H7 (cell line): ENCODE data around the gene AK9. TPM values are rescaled to one million over a fixed set of nuclear protein-coding genes. Genes with fewer than 3 reads are reported as not detected.

ENCODE experiments used
- DNase-seq: peaks from one replicate; pipeline ENCODE4 v3.0.0; 2012
- H3K27me3 ChIP-seq: 2 replicates; pipeline ENCODE4 v1.6.0; 2011; ENCODE audit warnings: mild to moderate bottlenecking, low read length; ENCODE audit not compliant: control insufficient read depth, insufficient read depth
- H3K36me3 ChIP-seq: replicated peaks from 2 replicates; pipeline ENCODE4 v1.5.1; 2011; ENCODE audit warnings: low read length; ENCODE audit not compliant: control insufficient read depth, insufficient read depth
- H3K4me3 ChIP-seq: 2 replicates; pipeline ENCODE4 v1.5.1; 2011; ENCODE audit warnings: low read depth, mild to moderate bottlenecking, control low read depth, low read length, moderate library complexity; ENCODE audit not compliant: insufficient read depth
- total RNA-seq: library from RNA; depleted of rRNA; stranded (reverse); fragments of >200 nt; shearing (Covaris generic); gene quantifications from 2 replicates; pipeline ENCODE4 v1.2.3, GENCODE V29; 2014

AK9 gene
- total RNA-seq, 1 experiment from 2014 or later = 1.2 TPM

DNA sequence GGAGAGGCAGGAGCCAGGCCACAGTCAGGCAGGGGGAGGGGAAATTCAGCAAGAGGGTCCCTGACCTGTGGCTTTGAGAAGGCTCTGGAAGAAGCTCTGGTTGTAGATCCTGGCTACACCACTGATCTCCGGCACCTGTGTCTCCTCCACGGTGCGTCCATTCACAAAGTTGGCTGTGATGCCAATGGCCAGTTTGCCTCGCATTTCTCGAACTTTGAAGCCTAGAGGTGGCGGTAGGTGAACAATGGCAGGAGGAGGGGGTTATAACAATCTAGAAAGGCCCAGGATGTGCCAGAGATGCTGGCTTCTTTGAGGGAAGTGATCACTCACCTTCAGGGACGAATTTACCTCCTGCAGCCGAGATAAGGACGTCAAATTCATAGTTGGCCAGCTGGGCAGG, 238.8 kb downstream of the AK9 start:
- H3K27me3 ChIP-seq = no peaks in the 10 kb centered on the region
- H3K36me3 ChIP-seq = peaks cover 8% of the 10 kb centered on the region
- no peak overlapping the region for H3K4me3 ChIP-seq
- peak; percentile 25 for DNase-seq

GRCh38 chr6:109451376-109451775, 239.6 kb downstream of the AK9 start:
- no peak for DNase-seq
- Histone ChIP-seq H3K27me3 (no peaks in the 10 kb centered on the region), H3K4me3 (no peak overlapping the region), H3K36me3 (peaks cover 13% of the 10 kb centered on the region)

DNA sequence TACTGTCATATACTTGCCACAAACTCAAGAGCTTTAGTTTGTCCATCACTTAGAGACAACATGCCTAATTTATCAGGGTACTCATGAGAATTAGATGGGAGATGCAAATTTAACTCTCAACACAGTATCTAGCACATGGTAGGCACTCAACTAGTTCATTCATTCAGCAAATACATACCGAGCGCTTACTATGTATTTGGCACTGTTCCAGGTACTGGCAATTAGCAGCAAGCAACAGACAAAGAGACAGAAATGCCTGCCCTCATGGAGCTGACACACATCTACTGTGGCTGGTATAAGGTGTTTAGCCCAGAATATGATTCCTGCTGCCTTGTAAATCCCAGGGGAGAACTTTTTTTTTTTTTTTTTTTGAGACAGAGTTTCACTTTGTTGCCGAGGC, 240.2 kb downstream of the AK9 start:
- peaks cover 17% of the 10 kb centered on the region for H3K36me3 ChIP-seq
- H3K4me3 ChIP-seq = no peak overlapping the region
- H3K27me3 ChIP-seq = no peaks in the 10 kb centered on the region
- no peak for DNase-seq

DNA sequence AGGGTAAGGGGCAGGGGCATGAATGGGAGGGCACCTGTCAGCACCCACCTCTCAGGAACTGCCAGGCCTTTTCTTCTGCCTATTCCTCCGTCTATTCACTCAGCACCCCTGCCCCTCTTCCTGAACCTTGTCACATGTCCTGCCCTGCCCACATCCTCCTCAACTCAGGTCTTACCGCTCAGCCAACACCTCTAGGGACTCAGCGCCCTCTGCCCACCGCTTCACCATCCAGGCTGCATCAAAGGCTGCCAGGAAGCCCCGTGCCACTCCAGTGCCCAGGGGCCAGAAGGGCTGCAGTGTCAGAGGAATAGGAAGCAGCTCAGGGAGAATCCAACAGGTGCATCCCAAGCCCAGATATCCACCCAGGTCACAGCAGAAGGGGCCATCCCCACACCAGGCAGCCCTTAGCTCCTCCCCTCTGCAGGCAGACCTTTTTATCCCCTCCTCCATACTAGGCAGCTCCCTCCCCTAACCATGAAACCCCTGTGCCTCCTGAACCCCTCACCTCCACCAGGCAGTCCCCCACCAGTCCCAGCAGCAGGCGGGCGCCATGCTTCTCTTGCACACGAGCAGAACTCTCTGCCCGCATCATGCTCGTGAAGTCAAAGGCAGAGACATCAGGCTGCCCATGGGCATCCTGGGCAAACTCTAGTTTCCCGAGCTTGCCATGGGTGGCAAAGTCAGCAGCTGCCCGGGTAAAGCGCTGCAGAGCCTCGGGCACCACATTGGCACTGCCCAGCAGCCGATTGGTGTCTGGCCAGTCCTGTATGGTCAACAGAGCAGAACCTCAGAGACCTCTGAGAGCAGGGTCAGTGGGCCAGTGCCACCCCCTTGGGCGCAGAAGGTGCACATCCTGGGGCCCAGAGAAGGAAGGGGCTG, 241.0 kb downstream of the AK9 start:
- DNase-seq = peak; percentile 40
- no peaks in the 10 kb centered on the region for H3K27me3 ChIP-seq
- no peak overlapping the region for H3K4me3 ChIP-seq
- H3K36me3 ChIP-seq = peaks cover 25% of the 10 kb centered on the region

GRCh38 chr6:109449064-109449794, 241.8 kb downstream of the AK9 start:
- no peaks in the 10 kb centered on the region for H3K27me3 ChIP-seq
- peak; percentile 46 for DNase-seq
- H3K4me3 ChIP-seq = no peak overlapping the region
- H3K36me3 ChIP-seq = peaks cover 32% of the 10 kb centered on the region

DNA sequence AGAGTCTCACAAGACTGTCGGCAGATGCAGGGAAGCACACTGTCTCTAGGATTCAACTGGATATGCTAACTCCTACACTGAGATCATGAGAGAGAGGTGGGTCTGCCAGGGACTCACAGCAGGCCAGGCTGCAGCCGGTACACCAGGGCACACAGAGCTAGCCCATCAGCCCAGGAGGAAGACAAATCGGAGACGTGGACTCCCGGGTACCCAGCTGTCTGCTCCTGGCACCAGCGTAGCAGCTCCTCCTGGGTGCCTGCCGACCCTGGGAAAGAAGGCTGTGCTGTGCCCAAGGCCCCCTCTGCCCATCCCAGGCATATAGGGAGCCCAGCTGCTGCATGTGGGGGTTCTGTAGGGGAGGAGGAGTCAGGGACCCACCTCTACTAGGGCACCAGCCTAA, 242.4 kb downstream of the AK9 start:
- DNase-seq = peak; percentile 55
- no peak overlapping the region for H3K4me3 ChIP-seq
- H3K36me3 ChIP-seq = peaks cover 34% of the 10 kb centered on the region
- no peaks in the 10 kb centered on the region for H3K27me3 ChIP-seq

- Histone ChIP-seq H3K4me3 (no peak overlapping the region), H3K36me3 (peaks cover 34% of the 10 kb centered on the region), H3K27me3 (no peaks in the 10 kb centered on the region)
- DNase-seq = peak; percentile 59
These were observed 243.0 kb downstream of the AK9 start for GRCh38 chr6:109447878-109448555.

DNA sequence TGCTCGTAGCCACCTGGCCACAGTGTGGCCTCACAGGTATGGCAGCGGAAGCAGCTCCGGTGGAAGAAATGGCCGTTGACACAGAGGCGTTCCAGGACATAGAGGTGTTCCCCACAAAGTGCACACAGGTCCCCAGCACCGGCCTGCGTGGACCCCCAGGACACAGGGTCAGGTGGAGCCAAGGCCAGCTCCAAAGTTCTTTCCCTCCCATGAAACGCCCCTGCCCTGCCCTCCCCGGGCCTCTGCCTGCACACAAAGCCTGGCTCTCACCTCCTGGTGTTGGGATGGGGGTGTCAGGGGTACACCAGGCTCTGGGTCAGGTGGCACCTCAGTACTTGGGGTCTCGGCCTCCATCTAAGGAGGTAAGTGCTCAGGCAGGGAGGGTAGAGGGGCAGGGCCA, 243.9 kb downstream of the AK9 start:
- peak; percentile 36 for DNase-seq
- H3K36me3 ChIP-seq = peaks cover 39% of the 10 kb centered on the region
- H3K27me3 ChIP-seq = no peaks in the 10 kb centered on the region

DNA sequence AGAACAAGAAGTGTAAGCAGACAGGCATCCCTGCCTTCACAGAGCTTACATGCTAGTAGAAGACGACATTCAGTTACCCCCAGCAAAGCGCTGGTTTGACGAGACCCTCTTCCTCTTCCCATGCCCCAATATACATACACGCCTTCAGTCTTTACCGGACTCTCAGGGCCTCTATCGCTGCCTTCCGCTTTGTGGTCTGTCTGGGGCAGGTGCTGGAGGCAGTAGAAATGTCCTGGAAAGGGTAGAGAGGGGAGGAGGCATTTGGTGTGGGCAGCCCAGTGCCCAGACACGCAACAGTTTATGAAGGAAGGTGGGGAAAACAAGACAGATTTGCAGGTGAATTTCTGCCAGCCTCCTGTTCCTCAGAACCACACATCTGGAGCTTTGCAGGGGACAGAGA, 244.5 kb downstream of the AK9 start:
- no peak overlapping the region for H3K4me3 ChIP-seq
- H3K27me3 ChIP-seq = no peaks in the 10 kb centered on the region
- peaks cover 34% of the 10 kb centered on the region for H3K36me3 ChIP-seq
- peak; percentile 9 for DNase-seq

More for the DNA sequence above, 243.9 kb downstream of the AK9 start:
- H3K4me3 ChIP-seq = no peak overlapping the region

DNA sequence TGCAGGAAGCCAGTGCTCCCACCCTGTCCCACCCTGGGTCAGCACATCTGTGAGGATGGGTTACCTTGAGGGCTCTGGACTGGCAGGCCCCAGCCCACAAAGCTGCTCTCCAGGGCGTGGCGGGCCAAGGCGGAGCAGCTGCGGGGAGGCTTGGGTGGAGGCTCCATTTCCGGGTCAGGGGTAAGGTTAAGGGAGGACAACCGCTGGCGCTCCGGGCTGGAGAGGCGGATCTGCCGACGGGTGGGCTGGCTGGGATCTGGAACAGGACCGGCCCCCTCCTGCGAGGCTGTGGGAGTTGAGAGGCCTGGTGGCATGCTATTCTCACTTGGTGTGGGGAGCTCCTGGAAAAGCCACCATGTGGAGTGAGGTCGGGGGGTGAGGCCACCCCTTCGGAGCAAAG, 244.9 kb downstream of the AK9 start:
- Histone ChIP-seq H3K36me3 (peaks cover 33% of the 10 kb centered on the region), H3K4me3 (no peak overlapping the region), H3K27me3 (no peaks in the 10 kb centered on the region)
- DNase-seq = peak; percentile 32

GRCh38 chr6:109445382-109445781, 245.6 kb downstream of the AK9 start:
- Histone ChIP-seq H3K4me3 (no peak overlapping the region), H3K27me3 (no peaks in the 10 kb centered on the region), H3K36me3 (peaks cover 33% of the 10 kb centered on the region)
- DNase-seq = peak; percentile 51

DNA sequence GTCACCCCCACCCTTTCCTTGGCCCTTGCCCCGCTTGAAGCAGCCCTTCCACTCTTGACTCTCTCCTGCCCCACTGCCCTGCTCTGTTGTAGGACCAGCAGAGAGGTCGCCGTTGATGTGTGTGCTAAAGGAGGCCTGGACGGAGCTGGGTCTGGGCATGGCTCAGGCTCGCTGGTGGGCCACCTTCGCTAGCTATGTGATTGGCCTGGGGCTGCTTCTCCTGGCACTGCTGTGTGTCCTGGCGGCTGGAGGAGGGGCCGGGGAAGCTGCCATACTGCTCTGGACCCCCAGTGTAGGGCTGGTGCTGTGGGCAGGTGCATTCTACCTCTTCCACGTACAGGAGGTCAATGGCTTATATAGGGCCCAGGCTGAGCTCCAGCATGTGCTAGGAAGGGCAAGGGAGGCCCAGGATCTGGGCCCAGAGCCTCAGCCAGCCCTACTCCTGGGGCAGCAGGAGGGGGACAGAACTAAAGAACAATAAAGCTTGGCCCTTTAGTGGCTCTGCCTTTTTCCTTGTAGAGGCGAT, 247.5 kb downstream of the AK9 start:
- DNase-seq = no peak
- H3K4me3 ChIP-seq = no peak overlapping the region

More for the DNA sequence above, 247.5 kb downstream of the AK9 start:
- Histone ChIP-seq H3K27me3 (peaks cover 4% of the 10 kb centered on the region; the same call in 1 of the 2 replicates), H3K36me3 (peaks cover 33% of the 10 kb centered on the region)
